Measurements from ENCODE around the gene NET1. TPM values are rescaled to one million over a fixed set of nuclear protein-coding genes. Genes with fewer than 3 reads are reported as not detected.

NET1 gene
- polyA plus RNA-seq, 4 donors: 112 to 137 (median 130) TPM

Other genes starting within 250 kb of the NET1 start
- gene AKR1C8, start 227.4 kb upstream of the NET1 start, polyA plus RNA-seq (ENCODE audit: insufficient read length in 4 of 4): under 1 TPM; 0.16 to 0.43 (median 0.25) TPM
- not detected for gene AKR1C4, start 215.7 kb upstream of the NET1 start, polyA plus RNA-seq (ENCODE audit: insufficient read length in 4 of 4)
- 1 to 10 TPM; 1.1 to 3.3 (median 2.2) TPM for gene UCN3, start 47.6 kb upstream of the NET1 start, polyA plus RNA-seq (ENCODE audit: insufficient read length in 4 of 4)
- gene TUBAL3, start 7.7 kb upstream of the NET1 start, polyA plus RNA-seq (ENCODE audit: insufficient read length in 4 of 4): under 1 TPM; 0.22 to 0.59 (median 0.31) TPM
- not detected for gene CALML5, start 87.0 kb downstream of the NET1 start, polyA plus RNA-seq (ENCODE audit: insufficient read length in 4 of 4)
- gene CALML3, start 112.4 kb downstream of the NET1 start, polyA plus RNA-seq (ENCODE audit: insufficient read length in 4 of 4): under 1 TPM in 1 of 4 donors, not detected in 3; 0.08 TPM

All from left renal cortex interstitium (tissue), 4 donors.